GM04503 (cell line): ENCODE measurements around the gene NRXN2.

Experiments used
- DNase-seq: peaks from one replicate; pipeline ENCODE4 v3.0.0-alpha.2; 2012; ENCODE audit warnings: low read depth

NRXN2 gene

DNA sequence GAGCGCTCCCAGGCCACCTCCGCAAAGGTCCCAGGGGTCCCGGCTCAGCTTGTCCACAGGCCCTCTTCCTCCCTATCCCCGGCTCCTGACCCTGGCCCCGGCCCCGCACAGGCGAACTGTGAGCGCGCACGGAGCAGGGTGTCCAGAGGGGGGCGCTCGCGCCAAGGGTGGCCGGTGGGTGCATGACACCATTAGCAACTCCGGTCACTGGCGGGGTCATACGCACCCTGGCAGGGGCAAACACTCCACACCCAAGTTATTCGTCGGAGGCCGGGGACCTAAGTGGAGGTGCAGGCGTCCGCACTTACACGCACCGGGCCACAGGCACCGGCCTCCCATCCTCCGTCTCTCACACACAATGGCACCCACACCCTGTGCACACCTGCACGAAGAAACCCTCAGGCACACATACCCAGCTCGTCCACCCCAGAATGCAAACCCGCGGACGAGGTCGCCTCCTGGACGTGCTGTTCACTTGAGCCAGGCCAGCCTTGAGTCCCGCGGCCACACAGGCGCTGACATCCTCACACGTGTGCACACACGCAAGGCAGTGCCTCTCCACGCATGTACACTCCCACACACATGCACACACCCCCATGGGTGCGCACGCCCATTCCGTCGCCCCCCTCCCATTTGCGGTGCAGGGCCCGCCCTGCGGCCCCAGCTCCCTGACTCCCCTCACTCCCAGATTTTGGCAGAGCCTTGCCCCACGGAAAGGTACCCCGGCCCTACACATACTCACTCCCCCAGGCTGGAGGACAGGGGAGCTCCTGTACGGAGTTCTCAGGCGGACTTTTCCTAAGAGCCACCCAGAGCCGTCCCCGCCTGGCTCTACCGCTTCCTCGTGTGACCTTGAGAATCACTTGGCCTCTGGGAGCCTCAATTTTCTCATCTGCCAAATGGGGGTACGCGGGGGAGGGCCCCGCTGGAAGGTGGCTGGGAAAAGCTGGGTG lies 20.9 kb upstream of the NRXN2 start, which contains the start of gene RASGRP2:
Gene RASGRP2, minus strand, starts transcription at position 552 of the 953 bp plus-strand sequence. CDS start 1,276 bp downstream, outside the sequence.
- DNase-seq = no peak

- no peak for DNase-seq
Observed at GRCh38 chr11:64742889-64743590, 20.0 kb upstream of the NRXN2 start.

GRCh38 chr11:64742087-64742888 lies 19.3 kb upstream of the NRXN2 start:
- DNase-seq = no peak

DNA sequence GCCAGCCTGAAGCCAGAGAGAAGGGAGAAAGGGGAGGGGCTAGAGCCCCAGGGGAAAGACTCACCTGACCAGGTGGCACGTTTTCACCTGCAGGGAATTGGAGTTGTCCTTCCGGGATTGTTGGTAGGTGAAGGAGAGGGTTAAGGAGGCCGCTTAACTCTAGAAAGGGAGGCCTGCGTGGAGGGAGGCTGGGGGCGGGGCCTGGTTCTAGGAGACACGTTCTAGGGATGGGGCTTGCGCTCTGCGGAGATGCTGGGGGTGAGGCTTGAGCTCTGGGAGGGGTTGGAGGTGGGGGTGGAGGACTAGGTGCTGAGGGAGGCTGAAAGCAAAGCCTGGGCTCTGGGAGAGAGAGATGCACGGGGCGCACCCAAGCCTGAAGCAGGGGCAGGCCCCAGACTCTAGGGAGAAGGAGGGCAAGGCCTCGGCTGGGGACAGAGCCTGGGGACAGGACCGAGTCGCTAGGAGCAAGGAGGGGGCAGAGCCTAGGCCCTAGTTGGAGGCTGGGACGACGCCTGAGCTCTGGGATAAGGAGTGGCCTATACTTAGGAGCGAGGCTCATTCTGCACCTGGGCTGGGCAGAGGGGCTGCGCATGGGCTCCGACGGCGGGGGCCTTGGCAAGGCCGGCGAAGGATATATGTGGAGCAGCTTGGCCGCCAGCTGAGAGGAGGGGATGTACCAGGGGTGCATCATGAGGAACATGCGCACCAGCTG lies 18.5 kb upstream of the NRXN2 start:
- DNase-seq = no peak

DNA sequence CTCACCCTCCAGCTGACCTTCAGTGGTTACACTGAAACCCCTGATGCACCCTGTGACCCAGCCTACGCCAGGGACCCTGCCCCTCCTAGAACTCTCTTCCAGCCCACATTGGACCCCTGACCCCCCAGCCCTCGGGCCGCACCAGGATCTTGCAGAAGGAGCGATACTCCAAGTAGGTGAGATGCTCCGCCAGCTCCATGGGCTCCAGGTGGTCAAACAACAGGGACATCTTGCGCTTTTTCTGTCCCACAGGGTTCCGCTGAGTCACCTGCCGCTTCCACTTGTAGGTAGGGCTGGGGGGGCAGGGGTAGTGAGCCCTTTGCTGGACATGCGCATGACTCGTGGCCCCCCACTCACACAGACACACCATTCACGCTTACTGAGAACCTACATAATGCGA lies 16.9 kb upstream of the NRXN2 start:
- DNase-seq = no peak

DNA sequence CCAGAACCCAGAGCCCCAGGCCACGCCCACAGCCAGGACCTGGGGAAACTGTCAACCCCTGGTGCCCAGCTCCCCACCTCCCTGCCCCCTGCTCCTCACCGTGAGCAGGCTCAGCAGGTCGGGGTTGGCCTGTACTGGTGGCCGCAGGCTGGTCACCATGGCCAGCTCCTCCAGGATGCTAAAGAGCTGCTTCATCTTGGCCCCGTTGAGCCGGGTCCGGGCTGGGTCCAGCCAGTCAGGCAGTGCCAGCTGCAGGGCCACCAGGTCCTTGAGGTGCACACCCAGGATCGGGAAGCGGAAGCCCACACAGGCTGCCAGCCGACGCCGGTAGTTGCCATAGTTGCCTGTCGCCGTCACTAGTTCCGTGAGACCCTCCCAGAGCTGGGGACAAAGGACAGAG lies 13.7 kb upstream of the NRXN2 start:
- DNase-seq = no peak

- no peak for DNase-seq
Observed at GRCh38 chr11:64735725-64736259, 12.8 kb upstream of the NRXN2 start.

- DNase-seq = no peak
Observed at GRCh38 chr11:64734811-64735724, 12.1 kb upstream of the NRXN2 start.

DNA sequence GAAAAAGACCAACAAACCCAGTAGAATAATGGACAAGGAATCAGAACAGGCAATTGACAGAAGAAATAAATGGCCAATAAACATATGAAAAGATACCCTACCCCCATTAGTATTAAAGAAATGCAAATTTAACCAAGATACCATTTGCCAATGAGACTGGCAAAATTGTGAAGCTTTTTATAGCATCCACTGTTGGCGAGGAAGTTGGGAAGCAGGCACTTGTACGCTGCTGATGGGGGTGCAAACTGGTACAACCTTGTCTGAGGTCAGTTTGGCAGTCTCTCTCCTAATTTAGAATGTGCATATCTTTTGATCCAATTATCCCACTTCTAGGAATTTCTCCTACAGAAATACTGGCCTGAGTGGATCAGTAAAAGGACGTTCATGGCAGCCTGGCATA lies 8.6 kb upstream of the NRXN2 start:
- DNase-seq = no peak

- DNase-seq = no peak
Observed at GRCh38 chr11:64729851-64730382, 6.9 kb upstream of the NRXN2 start.

- no peak for DNase-seq
Observed at GRCh38 chr11:64728757-64729365, 5.9 kb upstream of the NRXN2 start.

GRCh38 chr11:64726867-64727530 lies 4.0 kb upstream of the NRXN2 start:
- no peak for DNase-seq

- no peak for DNase-seq
Observed at GRCh38 chr11:64726211-64726641, 3.2 kb upstream of the NRXN2 start.

DNA sequence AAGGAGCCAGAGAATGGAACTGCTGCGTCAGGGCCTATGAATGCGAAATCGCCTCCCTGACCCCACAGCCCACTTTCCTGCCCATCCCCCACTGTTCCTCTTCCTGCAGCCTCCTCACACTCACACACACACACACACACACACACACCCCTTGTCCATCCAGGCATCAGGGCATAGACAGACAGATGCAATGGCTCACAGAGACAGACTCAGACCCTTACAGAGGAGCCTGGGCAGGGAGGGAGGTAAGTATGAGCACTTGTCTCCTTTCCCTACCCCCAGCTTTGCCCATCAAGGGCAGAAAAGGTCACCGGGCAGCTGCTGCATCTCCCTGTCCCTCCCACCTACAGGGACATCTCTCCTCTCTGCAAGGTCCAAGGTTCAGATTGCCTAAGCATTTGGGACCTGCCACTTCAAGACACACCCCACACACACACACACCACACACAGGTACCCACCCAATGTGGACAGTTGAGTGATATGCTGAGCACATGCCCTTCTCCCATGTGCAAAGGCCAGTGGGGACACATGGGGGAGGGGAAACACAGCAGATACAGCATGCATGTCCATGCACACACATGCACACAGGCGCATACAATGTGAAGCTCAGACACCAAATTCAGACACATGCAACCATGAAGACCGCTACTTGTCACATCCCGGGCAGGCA lies 2.0 kb upstream of the NRXN2 start:
- DNase-seq = no peak

GRCh38 chr11:64723907-64724862 lies 1.2 kb upstream of the NRXN2 start:
- DNase-seq = no peak

DNA sequence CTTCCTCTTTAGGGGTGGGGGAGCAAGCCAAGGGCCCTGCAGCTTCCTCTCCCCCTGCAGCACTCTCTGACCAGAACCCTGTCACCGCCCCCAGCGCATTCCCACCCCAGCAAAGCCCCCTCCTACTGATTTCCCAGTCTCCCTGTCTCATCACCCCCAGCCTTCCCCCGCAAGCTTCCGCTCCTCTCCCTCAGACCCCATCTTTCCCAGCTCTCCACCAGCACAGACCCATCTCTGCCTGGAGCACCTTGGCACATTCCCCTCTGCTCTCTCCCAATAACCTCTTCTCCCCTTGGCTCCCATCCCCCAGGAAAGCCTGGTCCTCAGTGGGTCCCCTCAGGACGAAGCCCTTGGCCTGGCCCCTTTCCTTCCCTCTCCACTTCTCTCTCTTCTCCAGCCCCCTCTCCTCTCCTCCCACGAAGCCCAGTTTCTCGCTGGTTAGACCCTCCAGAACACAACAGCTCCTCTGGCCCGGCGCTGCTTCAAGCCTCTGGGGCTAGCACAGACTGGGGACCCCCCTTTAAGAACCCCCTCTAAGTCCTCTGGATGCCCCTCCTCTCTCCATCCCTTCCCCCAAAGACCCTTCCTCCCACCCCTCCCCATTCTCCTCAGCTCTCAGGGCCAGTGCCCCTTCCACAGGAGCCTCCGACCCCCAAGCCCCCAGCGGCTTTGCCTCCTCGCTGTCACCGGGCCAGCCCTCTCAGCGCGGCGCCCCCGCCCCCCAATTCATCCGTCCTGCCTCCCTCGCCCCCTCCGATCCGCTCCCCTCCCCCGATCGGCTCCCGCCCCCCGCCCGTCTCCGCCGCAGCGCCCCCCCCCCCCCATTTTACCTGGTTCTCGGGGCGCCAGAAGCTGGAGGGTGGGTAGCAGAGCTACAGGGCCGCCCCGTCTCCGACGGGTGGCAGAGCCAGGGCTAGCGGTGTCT lies 594 bp downstream of the NRXN2 start:
- DNase-seq = no peak
